ENCODE data around the gene CDKN2B-AS1.

DNA sequence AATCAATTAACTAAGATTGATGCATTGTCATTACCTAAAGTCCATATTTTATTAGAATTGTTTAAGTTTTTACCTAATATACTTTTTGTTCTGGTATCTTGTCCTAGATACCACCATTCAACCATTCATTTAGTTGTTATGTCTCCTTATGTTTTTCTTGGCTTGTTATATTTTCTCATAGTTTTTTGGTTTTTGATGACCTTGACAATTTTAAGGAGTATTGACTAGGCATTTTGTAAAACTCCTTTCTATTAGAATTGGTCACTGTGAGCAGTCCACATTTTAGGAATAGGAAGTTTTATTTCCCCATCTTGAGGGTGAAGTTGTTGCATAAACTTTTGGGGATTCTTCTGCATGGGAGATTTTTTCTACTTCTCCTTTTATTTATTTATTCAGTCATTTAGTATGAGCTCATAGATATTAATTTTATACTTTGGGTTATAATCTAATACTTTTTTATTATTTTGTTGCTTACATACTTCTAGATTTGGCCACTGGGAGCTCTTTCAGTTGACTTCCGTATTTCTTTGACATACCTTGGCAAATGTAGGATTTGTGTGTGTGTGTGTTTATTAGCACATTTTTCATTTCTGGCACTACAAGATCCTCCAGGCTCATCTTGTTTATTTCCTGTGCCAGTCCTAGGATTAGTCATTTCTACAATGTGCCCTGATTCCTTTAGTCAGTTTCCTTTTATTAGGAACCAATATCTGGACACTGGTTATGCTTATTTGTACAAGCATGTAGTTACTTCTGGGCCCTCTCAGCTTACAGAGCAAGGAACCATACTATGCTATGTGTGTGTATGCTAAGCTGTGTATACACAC lies 149.4 kb downstream of the CDKN2B-AS1 start:
- TF ChIP-seq, protein P1, sequence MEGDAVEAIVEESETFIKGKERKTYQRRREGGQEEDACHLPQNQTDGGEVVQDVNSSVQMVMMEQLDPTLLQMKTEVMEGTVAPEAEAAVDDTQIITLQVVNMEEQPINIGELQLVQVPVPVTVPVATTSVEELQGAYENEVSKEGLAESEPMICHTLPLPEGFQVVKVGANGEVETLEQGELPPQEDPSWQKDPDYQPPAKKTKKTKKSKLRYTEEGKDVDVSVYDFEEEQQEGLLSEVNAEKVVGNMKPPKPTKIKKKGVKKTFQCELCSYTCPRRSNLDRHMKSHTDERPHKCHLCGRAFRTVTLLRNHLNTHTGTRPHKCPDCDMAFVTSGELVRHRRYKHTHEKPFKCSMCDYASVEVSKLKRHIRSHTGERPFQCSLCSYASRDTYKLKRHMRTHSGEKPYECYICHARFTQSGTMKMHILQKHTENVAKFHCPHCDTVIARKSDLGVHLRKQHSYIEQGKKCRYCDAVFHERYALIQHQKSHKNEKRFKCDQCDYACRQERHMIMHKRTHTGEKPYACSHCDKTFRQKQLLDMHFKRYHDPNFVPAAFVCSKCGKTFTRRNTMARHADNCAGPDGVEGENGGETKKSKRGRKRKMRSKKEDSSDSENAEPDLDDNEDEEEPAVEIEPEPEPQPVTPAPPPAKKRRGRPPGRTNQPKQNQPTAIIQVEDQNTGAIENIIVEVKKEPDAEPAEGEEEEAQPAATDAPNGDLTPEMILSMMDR (IDR thresholded peaks at IDR 0.05) = no peak
- TF ChIP-seq EZH2phosphoT487 (IDR thresholded peaks at IDR 0.05) = no peak

All from neural progenitor cell (in vitro differentiated cells).